K562 (cell line): Measurements from ENCODE around the gene HTR6.
"Not testable (repeated sequence)": the region's sequence is repeated elsewhere in the genome, so short reads cannot be mapped to it uniquely, and the experiment has no call there.

Experiments used
- BCL6 ChIP-seq: fragments of 250-450 bp; sonication (Bioruptor Pico); IDR thresholded peaks from 2 replicates; pipeline ENCODE4 v1.4.0; 2020
- CTCF ChIP-seq, 3 experiments: IDR thresholded peaks in 2 of 3; conservative IDR thresholded peaks in 1 of 3; 2 replicates each; pipeline ENCODE4 v1.5.1; 2011 to 2012; ENCODE audit warnings: low read length in 3 of 3, mild to moderate bottlenecking in 3 of 3, control low read depth in 2 of 3, improper control_type of control experiment in 1 of 3, inconsistent platforms in 1 of 3, low read depth in 1 of 3, mixed read lengths in 1 of 3, moderate library complexity in 1 of 3; ENCODE audit not compliant: insufficient read depth in 2 of 3
- FIP1L1 ChIP-seq: fragments of 200-400 bp; formaldehyde crosslinking; IDR thresholded peaks from 2 replicates; pipeline ENCODE4 v1.6.1; 2018; ENCODE audit warnings: mild to moderate bottlenecking, low read depth, low read length; ENCODE audit not compliant: poor library complexity, severe bottlenecking
- FOXK1 ChIP-seq: sonication (generic); formaldehyde crosslinking; IDR thresholded peaks from 2 replicates; pipeline ENCODE4 v1.8.0; 2022; ENCODE audit warnings: missing genetic modification reagents, mild to moderate bottlenecking, borderline replicate concordance
- FOXM1 ChIP-seq, 2 experiments: fragments of 450-650 bp in 1 of 2; sonication (generic) in 1 of 2; formaldehyde crosslinking in 1 of 2; IDR thresholded peaks; 2 replicates each; pipeline versions ENCODE4 v1.6.1 to v1.9.0; 2017 to 2022; ENCODE audit warnings: low read depth in 2 of 2, mild to moderate bottlenecking in 2 of 2, missing genetic modification reagents in 1 of 2, moderate library complexity in 1 of 2
- IRF9 ChIP-seq: fragments of 450-650 bp; IDR thresholded peaks from 2 replicates; pipeline ENCODE4 v1.6.1; 2016; ENCODE audit warnings: missing biosample characterization, missing genetic modification characterization
- MECOM ChIP-seq: fragments of 250-450 bp; sonication (Bioruptor Pico); IDR thresholded peaks from 2 replicates; pipeline ENCODE4 v1.8.0; 2022; ENCODE audit warnings: inconsistent platforms

- not testable (repeated sequence) for TF ChIP-seq FOXM1 (IDR thresholded peaks at IDR 0.05; ENCODE audit: low read depth); FOXM1 (CRISPR knock-in tag; IDR thresholded peaks at IDR 0.05; ENCODE audit: low read depth); FIP1L1; FOXK1 (CRISPR knock-in tag); BCL6 (CRISPR knock-in tag); CTCF (IDR thresholded peaks at IDR 0.05 in 2 of 3, conservative IDR thresholded peaks at IDR 0.05 in 1 of 3; ENCODE audit: insufficient read depth in 2 of 3, low read depth in 1 of 3, low read length in 3 of 3); IRF9; MECOM (CRISPR knock-in tag)
These were observed 34.5 kb upstream of the HTR6 start for GRCh38 chr1:19630192-19630591.
